Panc1 (cell line): Measurements from ENCODE around the gene DGKD. TPM values are rescaled to one million over a fixed set of nuclear protein-coding genes. Genes with fewer than 3 reads are reported as not detected.

Experiments used
- ATAC-seq: fragments of 200-7000 bp; cut with Tn5 transposase; 2 replicates; pipeline ENCODE4 v1.9.1; 2020; ENCODE audit warnings: mild to moderate bottlenecking, moderate library complexity
- BruUV-seq: library from RNA; stranded (reverse); fragments of 400-500 nt; replicated peaks from 2 replicates; lab custom pipeline; 2021; lab: Mats Ljungman, UMichigan
- CTCF ChIA-PET: fragments of 300-600 bp; sonication (Branson Sonifier 250); formaldehyde crosslinking; loops from one replicate; lab custom pipeline; 2022; ENCODE audit warnings: antibody characterized with exemption; lab: Charles Lee
- POLR2A ChIA-PET: fragments of 300-600 bp; sonication (Branson Sonifier 250); formaldehyde crosslinking; loops from one replicate; lab custom pipeline; 2022; ENCODE audit warnings: antibody characterized with exemption; lab: Charles Lee
- DNase-seq: peaks from one replicate; pipeline ENCODE4 v3.0.0-alpha.2; 2010; ENCODE audit warnings: low read depth, low spot score
- H3K27ac ChIP-seq: 2 replicates; pipeline ENCODE4 v1.5.1; 2011; ENCODE audit warnings: mild to moderate bottlenecking, low read length, inconsistent platforms
- H3K27me3 ChIP-seq: fragments of 200-500 bp; sonication (Bioruptor generic); 2 replicates; pipeline ENCODE4 v1.6.0; 2014; ENCODE audit warnings: low read length, inconsistent platforms; ENCODE audit not compliant: control insufficient read depth, insufficient read depth
- H3K36me3 ChIP-seq: fragments of 200-500 bp; sonication (Bioruptor generic); 2 replicates; pipeline ENCODE4 v1.5.1; 2014; ENCODE audit warnings: inconsistent platforms, mild to moderate bottlenecking, low read length, moderate library complexity; ENCODE audit not compliant: control insufficient read depth, insufficient read depth
- H3K4me1 ChIP-seq: 2 replicates; pipeline ENCODE4 v1.5.1; 2011; ENCODE audit warnings: inconsistent platforms, mild to moderate bottlenecking, low read length, moderate library complexity; ENCODE audit not compliant: control insufficient read depth, insufficient read depth
- H3K4me3 ChIP-seq, 2 experiments: 2 replicates each; pipeline ENCODE4 v1.5.1; 2011 to 2012; ENCODE audit warnings: low read depth in 2 of 2, low read length in 2 of 2, mild to moderate bottlenecking in 2 of 2, inconsistent platforms in 1 of 2, moderate library complexity in 1 of 2
- H3K9me3 ChIP-seq: fragments of 200-500 bp; sonication (Bioruptor generic); 2 replicates; pipeline ENCODE4 v1.5.1; 2014; ENCODE audit warnings: low read depth, mild to moderate bottlenecking, inconsistent platforms, low read length, moderate library complexity; ENCODE audit not compliant: control insufficient read depth, insufficient read depth
- POLR2AphosphoS5 ChIP-seq: IDR thresholded peaks from 2 replicates; pipeline ENCODE4 v1.6.1; 2012; ENCODE audit warnings: mild to moderate bottlenecking, low read depth, low read length, moderate library complexity
- SIN3A ChIP-seq: IDR thresholded peaks from 2 replicates; pipeline ENCODE4 v1.6.1; 2012; ENCODE audit warnings: low read depth, mild to moderate bottlenecking, low read length, moderate library complexity, borderline replicate concordance; ENCODE audit not compliant: insufficient read depth
- TCF7L2 ChIP-seq: IDR thresholded peaks from 2 replicates; pipeline ENCODE4 v1.6.1; 2011; ENCODE audit warnings: mild to moderate bottlenecking, low read depth, low read length, inconsistent platforms
- in situ Hi-C: cut with HindIII; loops from 2 replicates; pipeline ENCODE4 v1.10.0; 2016; ENCODE audit warnings: low sequenced_read_pairs, low pct_unique_long_range_greater_than_20kb
- intact Hi-C: fragments of 100-400 bp; cut with micrococcal nuclease; formaldehyde crosslinking; loops from one replicate; pipeline ENCODE4 v1.10.0; 2022; ENCODE audit not compliant: unreplicated experiment
- total RNA-seq: library from RNA; stranded (reverse); gene quantifications from one replicate; pipeline ENCODE4 v1.2.1, GENCODE V29; 2021; ENCODE audit not compliant: unreplicated experiment
- TF ChIP-seq, protein P1 (sequence below): fragments of 450-650 bp; IDR thresholded peaks from 2 replicates; pipeline ENCODE4 v1.5.1; 2017; ENCODE audit warnings: mild to moderate bottlenecking
- TF ChIP-seq, protein P2 (sequence below), 2 experiments: IDR thresholded peaks; 2 replicates each; pipeline ENCODE4 v1.6.1; 2011 to 2012; ENCODE audit warnings: low read depth in 2 of 2, control low read depth in 1 of 2, low read length in 1 of 2, mild to moderate bottlenecking in 1 of 2, moderate library complexity in 1 of 2; ENCODE audit not compliant: insufficient read depth in 1 of 2

DGKD gene
- total RNA-seq, 1 experiment from 2014 or later: 89.0 TPM

DNA sequence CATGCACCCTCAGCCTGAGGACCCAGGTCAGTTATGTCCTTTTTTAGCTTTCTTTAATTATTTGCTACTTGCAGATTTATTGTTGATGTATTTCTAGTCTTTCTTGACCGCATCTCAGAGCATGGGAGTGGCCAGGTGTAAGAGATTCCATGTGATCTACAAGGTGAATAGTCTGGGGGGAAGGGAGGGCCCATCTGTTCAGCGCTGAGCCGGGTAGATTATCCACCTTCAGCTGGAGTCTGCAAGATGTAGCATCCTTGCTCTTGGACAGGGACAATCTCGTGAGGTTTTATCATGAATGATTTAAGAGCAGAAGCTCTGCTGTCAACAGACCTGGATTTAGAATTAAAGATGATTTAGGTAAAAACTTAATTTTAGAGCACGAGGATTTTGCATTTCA, 12.0 kb upstream of the DGKD start:
- H3K4me3 ChIP-seq: no peak overlapping the region
- intact Hi-C loops (no loop called here), in situ Hi-C loops (no loop called here)
- TF ChIP-seq, protein P1, sequence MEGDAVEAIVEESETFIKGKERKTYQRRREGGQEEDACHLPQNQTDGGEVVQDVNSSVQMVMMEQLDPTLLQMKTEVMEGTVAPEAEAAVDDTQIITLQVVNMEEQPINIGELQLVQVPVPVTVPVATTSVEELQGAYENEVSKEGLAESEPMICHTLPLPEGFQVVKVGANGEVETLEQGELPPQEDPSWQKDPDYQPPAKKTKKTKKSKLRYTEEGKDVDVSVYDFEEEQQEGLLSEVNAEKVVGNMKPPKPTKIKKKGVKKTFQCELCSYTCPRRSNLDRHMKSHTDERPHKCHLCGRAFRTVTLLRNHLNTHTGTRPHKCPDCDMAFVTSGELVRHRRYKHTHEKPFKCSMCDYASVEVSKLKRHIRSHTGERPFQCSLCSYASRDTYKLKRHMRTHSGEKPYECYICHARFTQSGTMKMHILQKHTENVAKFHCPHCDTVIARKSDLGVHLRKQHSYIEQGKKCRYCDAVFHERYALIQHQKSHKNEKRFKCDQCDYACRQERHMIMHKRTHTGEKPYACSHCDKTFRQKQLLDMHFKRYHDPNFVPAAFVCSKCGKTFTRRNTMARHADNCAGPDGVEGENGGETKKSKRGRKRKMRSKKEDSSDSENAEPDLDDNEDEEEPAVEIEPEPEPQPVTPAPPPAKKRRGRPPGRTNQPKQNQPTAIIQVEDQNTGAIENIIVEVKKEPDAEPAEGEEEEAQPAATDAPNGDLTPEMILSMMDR: no peak
- TF ChIP-seq POLR2AphosphoS5 (no peak), TCF7L2 (no peak), SIN3A (no peak)
- TF ChIP-seq, protein P2, sequence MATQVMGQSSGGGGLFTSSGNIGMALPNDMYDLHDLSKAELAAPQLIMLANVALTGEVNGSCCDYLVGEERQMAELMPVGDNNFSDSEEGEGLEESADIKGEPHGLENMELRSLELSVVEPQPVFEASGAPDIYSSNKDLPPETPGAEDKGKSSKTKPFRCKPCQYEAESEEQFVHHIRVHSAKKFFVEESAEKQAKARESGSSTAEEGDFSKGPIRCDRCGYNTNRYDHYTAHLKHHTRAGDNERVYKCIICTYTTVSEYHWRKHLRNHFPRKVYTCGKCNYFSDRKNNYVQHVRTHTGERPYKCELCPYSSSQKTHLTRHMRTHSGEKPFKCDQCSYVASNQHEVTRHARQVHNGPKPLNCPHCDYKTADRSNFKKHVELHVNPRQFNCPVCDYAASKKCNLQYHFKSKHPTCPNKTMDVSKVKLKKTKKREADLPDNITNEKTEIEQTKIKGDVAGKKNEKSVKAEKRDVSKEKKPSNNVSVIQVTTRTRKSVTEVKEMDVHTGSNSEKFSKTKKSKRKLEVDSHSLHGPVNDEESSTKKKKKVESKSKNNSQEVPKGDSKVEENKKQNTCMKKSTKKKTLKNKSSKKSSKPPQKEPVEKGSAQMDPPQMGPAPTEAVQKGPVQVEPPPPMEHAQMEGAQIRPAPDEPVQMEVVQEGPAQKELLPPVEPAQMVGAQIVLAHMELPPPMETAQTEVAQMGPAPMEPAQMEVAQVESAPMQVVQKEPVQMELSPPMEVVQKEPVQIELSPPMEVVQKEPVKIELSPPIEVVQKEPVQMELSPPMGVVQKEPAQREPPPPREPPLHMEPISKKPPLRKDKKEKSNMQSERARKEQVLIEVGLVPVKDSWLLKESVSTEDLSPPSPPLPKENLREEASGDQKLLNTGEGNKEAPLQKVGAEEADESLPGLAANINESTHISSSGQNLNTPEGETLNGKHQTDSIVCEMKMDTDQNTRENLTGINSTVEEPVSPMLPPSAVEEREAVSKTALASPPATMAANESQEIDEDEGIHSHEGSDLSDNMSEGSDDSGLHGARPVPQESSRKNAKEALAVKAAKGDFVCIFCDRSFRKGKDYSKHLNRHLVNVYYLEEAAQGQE (IDR thresholded peaks at IDR 0.05; ENCODE audit: insufficient read depth in 1 of 2, low read depth in 2 of 2, low read length in 1 of 2): no peak
- no peaks in the 10 kb centered on the region for H3K27me3 ChIP-seq
- H3K36me3 ChIP-seq: no peaks in the 10 kb centered on the region
- no peak overlapping the region for H3K27ac ChIP-seq
- no peak for DNase-seq
- no TSS peak for BruUV-seq
- H3K9me3 ChIP-seq: no peaks in the 10 kb centered on the region
- ChIA-PET CTCF (no interaction called here), POLR2A (no interaction called here)
- no peak for ATAC-seq
- H3K4me1 ChIP-seq: no peaks in the 10 kb centered on the region; the same call in 1 of the 2 replicates

GRCh38 chr2:233343171-233343705, 11.1 kb upstream of the DGKD start:
- ATAC-seq (no peak), DNase-seq (no peak)
- Histone ChIP-seq H3K36me3 (no peaks in the 10 kb centered on the region), H3K27ac (no peak overlapping the region), H3K4me1 (peaks cover 2% of the 10 kb centered on the region; the same call in 1 of the 2 replicates), H3K4me3 (no peak overlapping the region), H3K27me3 (no peaks in the 10 kb centered on the region), H3K9me3 (no peaks in the 10 kb centered on the region)
- CTCF ChIA-PET: no interaction called here
- no TSS peak for BruUV-seq
- no peak for TF ChIP-seq POLR2AphosphoS5
- no peak for TF ChIP-seq SIN3A
- TF ChIP-seq, protein P2 (IDR thresholded peaks at IDR 0.05; ENCODE audit: insufficient read depth in 1 of 2, low read depth in 2 of 2, low read length in 1 of 2): no peak
- TF ChIP-seq, protein P1: no peak
- TF ChIP-seq TCF7L2: no peak
- in situ Hi-C loops: no loop called here
- intact Hi-C loops: no loop called here
- POLR2A ChIA-PET: no interaction called here
